Loucy (cell line): Measurements from ENCODE around the gene GPC3.
A peak's percentile ranks its signal among the peaks of the same experiment; 100 is the strongest.

ENCODE experiments used
- H2AFZ ChIP-seq: fragments of 200-600 bp; sonication (generic); 2 replicates; pipeline ENCODE4 v1.6.0; 2016; ENCODE audit warnings: antibody characterized with exemption, mild to moderate bottlenecking, low read length, moderate library complexity
- H3F3A ChIP-seq: fragments of 200-600 bp; 2 replicates; pipeline ENCODE4 v1.6.0; 2016; ENCODE audit warnings: antibody characterized with exemption, low read depth, mild to moderate bottlenecking
- H3K27me3 ChIP-seq: fragments of 200-600 bp; sonication (generic); 2 replicates; pipeline ENCODE4 v1.6.1; 2014; ENCODE audit warnings: low read length, mild to moderate bottlenecking; ENCODE audit not compliant: insufficient read depth, poor library complexity, severe bottlenecking
- H3K36me3 ChIP-seq: fragments of 200-600 bp; sonication (generic); 2 replicates; pipeline ENCODE4 v1.6.1; 2016; ENCODE audit warnings: low read length; ENCODE audit not compliant: insufficient read depth
- H3K4me1 ChIP-seq: fragments of 200-600 bp; sonication (generic); 2 replicates; pipeline ENCODE4 v1.5.1; 2014; ENCODE audit warnings: low read length, mild to moderate bottlenecking; ENCODE audit not compliant: insufficient read depth, poor library complexity, severe bottlenecking
- H3K4me2 ChIP-seq: fragments of 200-600 bp; sonication (generic); 2 replicates; pipeline ENCODE4 v1.6.0; 2014; ENCODE audit warnings: antibody characterized with exemption, low read length, low read depth, mild to moderate bottlenecking; ENCODE audit not compliant: poor library complexity, severe bottlenecking
- H3K4me3 ChIP-seq: fragments of 200-600 bp; sonication (generic); 2 replicates; pipeline ENCODE4 v1.5.1; 2014; ENCODE audit warnings: low read length, mild to moderate bottlenecking, mixed read lengths; ENCODE audit not compliant: poor library complexity, severe bottlenecking
- H3K79me2 ChIP-seq: fragments of 200-600 bp; sonication (generic); 2 replicates; pipeline ENCODE4 v1.6.1; 2014; ENCODE audit warnings: low read length; ENCODE audit not compliant: insufficient read depth
- H3K9ac ChIP-seq: fragments of 200-600 bp; sonication (generic); 2 replicates; pipeline ENCODE4 v1.6.0; 2014; ENCODE audit warnings: mild to moderate bottlenecking, low read depth, low read length, moderate library complexity; ENCODE audit not compliant: poor library complexity, severe bottlenecking
- H3K9me2 ChIP-seq: fragments of 200-600 bp; sonication (generic); replicated peaks from 2 replicates; pipeline ENCODE4 v1.6.1; 2016; ENCODE audit warnings: low read depth, low read length, mixed read lengths
- H3K9me3 ChIP-seq: fragments of 200-600 bp; sonication (generic); 2 replicates; pipeline ENCODE4 v1.6.1; 2014; ENCODE audit warnings: mild to moderate bottlenecking, antibody characterized with exemption, low read length, low read depth; ENCODE audit not compliant: insufficient read depth
- H4K20me1 ChIP-seq: fragments of 200-600 bp; sonication (generic); 2 replicates; pipeline ENCODE4 v1.6.0; 2014; ENCODE audit warnings: antibody characterized with exemption, low read length, mild to moderate bottlenecking; ENCODE audit not compliant: insufficient read depth, poor library complexity, severe bottlenecking
- CTCF ChIP-seq: fragments of 200-600 bp; sonication (generic); conservative IDR thresholded peaks from 2 replicates; pipeline ENCODE4 v1.5.1; 2014; ENCODE audit warnings: mild to moderate bottlenecking, antibody characterized with exemption, low read length
- EZH2phosphoT487 ChIP-seq: fragments of 200-600 bp; IDR thresholded peaks from 2 replicates; pipeline ENCODE4 v1.6.1; 2018; ENCODE audit warnings: antibody characterized with exemption, mild to moderate bottlenecking, moderate library complexity, borderline replicate concordance

GPC3 gene

GRCh38 chrX:133676344-133677122 is 308.9 kb downstream of the GPC3 start:
- Histone ChIP-seq H3K4me2 (no peak overlapping the region), H3F3A (peaks cover 4% of the 10 kb centered on the region; the same call in 1 of the 2 replicates), H3K4me1 (peaks cover 40% of the 10 kb centered on the region), H3K9me3 (no peaks in the 10 kb centered on the region), H4K20me1 (no peaks in the 10 kb centered on the region), H3K36me3 (no peaks in the 10 kb centered on the region), H3K9ac (no peak overlapping the region), H3K79me2 (no peaks in the 10 kb centered on the region), H3K4me3 (no peak overlapping the region), H2AFZ (no peak overlapping the region; the same call in 1 of the 2 replicates), H3K9me2 (no peaks in the 10 kb centered on the region), H3K27me3 (no peaks in the 10 kb centered on the region)
- TF ChIP-seq EZH2phosphoT487 (no peak), CTCF (no peak)

- H3F3A ChIP-seq, result no peaks in the 10 kb centered on the region
- H3K4me3 ChIP-seq, result no peak overlapping the region
- no peaks in the 10 kb centered on the region for H3K79me2 ChIP-seq
- H3K9ac ChIP-seq, result no peak overlapping the region
- no peaks in the 10 kb centered on the region for H3K9me3 ChIP-seq
- TF ChIP-seq CTCF (no peak), EZH2phosphoT487 (no peak)
- peak overlapping the region; percentile 19; the same call in 1 of the 2 replicates for H2AFZ ChIP-seq
- H4K20me1 ChIP-seq, result no peaks in the 10 kb centered on the region
- no peaks in the 10 kb centered on the region for H3K27me3 ChIP-seq
- no peak overlapping the region for H3K4me2 ChIP-seq
- no peaks in the 10 kb centered on the region for H3K36me3 ChIP-seq
- H3K4me1 ChIP-seq, result peaks cover 25% of the 10 kb centered on the region
- H3K9me2 ChIP-seq, result no peaks in the 10 kb centered on the region
These were observed 310.5 kb downstream of the GPC3 start for GRCh38 chrX:133674726-133675470.

- H3K9me2 ChIP-seq, result no peaks in the 10 kb centered on the region
- H3K9me3 ChIP-seq, result no peaks in the 10 kb centered on the region
- peaks cover 6% of the 10 kb centered on the region for H3K4me1 ChIP-seq
- H2AFZ ChIP-seq, result no peak overlapping the region
- no peaks in the 10 kb centered on the region for H3F3A ChIP-seq
- H3K27me3 ChIP-seq, result no peaks in the 10 kb centered on the region
- no peak overlapping the region for H3K9ac ChIP-seq
- TF ChIP-seq EZH2phosphoT487 (no peak), CTCF (peak; percentile 72)
- H3K4me3 ChIP-seq, result no peak overlapping the region
- no peaks in the 10 kb centered on the region for H3K36me3 ChIP-seq
- H3K79me2 ChIP-seq, result no peaks in the 10 kb centered on the region
- H4K20me1 ChIP-seq, result no peaks in the 10 kb centered on the region
- H3K4me2 ChIP-seq, result no peak overlapping the region
These were observed 315.0 kb downstream of the GPC3 start for GRCh38 chrX:133670383-133670782.
